ENCODE results near the gene SCN5A.

The SCN5A gene

DNA sequence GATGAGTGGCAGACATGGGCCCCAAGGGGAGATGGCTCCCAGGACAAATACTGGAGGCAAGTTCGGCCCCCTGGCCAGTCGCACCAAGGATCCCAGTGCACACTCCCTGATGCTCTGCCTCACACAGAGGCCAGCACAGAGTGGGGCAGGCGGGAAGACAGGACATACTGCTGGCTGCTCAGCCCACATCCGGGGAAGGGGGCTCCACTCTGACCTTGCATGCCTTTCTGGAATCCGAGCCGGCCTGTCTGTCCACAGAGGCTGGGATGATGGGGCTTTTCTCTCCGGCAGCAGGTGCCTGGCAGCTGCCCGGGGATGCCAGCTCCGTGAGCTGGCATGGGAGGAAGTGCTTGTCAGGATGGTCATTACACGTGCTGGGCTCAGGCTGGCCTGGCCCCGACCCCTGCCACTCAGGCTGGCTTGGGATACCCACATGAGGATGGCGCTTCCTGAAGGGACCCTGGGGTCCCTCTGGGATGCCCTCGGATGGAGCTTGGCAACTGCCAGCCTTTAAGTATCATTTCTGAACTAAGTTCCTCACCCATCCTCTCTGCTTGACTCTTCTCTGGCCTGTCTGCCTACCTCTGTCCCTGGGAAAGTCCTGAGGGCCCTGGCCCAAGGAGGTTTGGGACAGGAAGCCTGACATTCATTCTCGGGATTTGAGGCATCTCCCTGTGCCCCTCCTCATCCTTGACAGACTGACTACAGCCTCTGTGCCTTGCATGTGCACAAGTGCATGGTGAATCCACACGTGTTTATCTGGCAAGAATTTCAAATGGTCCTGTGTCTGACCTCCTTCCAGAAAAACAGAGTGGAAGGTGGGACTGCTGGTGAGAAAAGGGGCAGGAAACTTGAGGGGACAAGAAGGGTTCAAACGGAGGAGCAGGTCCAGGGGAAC lies 106.8 kb downstream of the SCN5A start:
- Mint-ChIP-seq H3K9me3 (no peaks in the 10 kb centered on the region), H3K4me3 (no peak overlapping the region), H3K36me3 (no peaks in the 10 kb centered on the region), H3K4me1 (no peaks in the 10 kb centered on the region), H3K27ac (no peak overlapping the region), H3K27me3 (peaks cover 17% of the 10 kb centered on the region)
- CTCF ChIA-PET = no interaction called here
- DNase-seq = no peak

DNA sequence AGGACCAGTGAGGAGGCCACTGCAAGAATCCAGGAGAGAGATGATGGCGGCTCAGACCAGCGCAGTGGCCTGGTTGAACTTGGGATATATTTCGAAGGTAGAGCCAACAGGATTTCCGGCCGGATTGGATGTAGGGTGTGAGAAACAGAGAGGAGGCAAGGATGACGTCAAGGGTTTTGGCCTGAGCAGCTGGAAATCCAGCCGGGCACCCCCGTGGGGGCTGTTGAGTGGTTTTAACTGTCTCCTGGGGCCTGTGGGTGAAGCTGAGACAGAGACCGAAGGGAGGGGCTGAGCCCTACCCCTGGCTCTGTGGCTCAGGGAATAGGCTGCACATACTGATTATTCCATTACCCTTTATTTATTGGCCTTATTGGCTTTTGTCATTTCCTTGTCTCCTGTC lies 107.7 kb downstream of the SCN5A start:
- no peaks in the 10 kb centered on the region for H3K36me3 Mint-ChIP-seq
- H3K4me1 Mint-ChIP-seq = no peaks in the 10 kb centered on the region
- H3K27ac Mint-ChIP-seq = no peak overlapping the region
- peaks cover 15% of the 10 kb centered on the region for H3K27me3 Mint-ChIP-seq
- no peaks in the 10 kb centered on the region for H3K9me3 Mint-ChIP-seq
- no peak overlapping the region for H3K4me3 Mint-ChIP-seq
- no peak for DNase-seq
- CTCF ChIA-PET = no interaction called here

DNA sequence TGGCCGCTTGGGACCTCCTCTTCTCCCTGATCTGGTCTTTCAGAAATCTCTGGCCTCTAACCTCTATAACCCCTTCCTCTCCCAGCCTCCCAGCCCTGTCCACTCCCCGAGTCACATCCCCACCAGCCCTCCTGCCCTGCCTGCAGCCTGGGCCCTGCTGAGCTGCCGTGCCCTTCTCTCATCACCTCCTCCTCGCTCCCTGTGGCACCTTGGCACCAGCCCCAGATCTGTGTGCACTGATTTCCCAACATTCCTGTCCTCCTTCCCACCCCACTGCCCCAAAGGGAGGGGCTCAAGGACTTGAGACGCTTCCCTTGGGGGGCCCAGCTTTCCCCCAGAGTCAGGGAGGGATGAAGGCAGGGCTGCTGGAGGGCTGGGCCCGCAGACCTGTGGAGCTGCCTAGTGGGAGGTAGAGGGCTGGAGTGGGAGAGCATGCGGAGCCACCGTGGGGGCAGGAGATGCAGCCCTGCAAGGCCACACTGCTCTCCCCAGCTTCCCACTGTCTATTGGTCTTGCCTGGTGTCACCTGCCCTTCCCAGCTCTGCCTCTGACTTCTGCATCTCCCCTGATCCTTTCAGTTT lies 110.6 kb downstream of the SCN5A start:
- Mint-ChIP-seq H3K36me3 (no peaks in the 10 kb centered on the region), H3K27ac (no peak overlapping the region), H3K4me1 (no peaks in the 10 kb centered on the region), H3K9me3 (no peaks in the 10 kb centered on the region), H3K4me3 (no peak overlapping the region), H3K27me3 (no peaks in the 10 kb centered on the region)
- CTCF ChIA-PET = no interaction called here
- DNase-seq = no peak

DNA sequence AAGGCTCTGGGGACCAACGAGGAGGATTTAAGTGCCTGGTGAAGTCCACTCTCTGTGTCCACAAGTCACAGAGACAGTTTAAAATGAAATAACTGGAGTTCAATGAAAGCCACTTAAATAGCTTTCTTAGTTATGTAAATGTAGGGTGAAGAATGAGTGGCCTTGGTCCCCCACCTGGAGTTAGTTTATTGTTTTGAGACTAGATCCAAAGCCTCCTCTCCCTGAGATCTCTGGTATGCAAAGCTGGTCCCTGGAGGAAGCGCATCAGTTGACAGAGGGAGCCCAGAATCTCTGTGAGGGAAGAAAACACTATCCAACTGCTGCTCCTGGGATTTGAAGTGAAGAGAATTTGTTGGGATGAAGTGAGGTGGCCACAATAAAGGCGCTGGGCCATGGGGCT lies 112.8 kb downstream of the SCN5A start:
- CTCF ChIA-PET = interaction anchor here (1.1 kb wide), 1 partner anchor 15 kb away, joined by 3 read pairs; no protein-coding TSS in a partner anchor
- Mint-ChIP-seq H3K4me3 (no peak overlapping the region), H3K9me3 (no peaks in the 10 kb centered on the region), H3K36me3 (no peaks in the 10 kb centered on the region), H3K27ac (no peak overlapping the region), H3K4me1 (no peaks in the 10 kb centered on the region), H3K27me3 (no peaks in the 10 kb centered on the region)
- DNase-seq = no peak

DNA sequence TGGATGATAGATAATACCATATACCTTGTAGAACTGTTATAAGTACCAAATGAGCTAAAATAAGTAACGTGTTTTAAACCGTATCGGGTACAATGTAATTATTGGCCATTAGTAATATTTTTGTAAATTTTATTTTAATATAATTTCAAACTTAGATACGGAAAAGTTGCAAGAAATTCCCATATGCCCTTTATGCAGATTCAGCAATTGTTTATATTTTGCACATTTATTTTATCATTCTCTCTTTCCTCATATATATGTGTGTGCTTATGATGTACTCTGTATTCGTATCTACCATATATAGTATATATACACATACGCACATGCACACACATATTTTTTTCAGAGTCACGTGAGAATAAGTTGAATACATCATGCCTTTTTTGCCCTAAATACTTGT lies 114.9 kb downstream of the SCN5A start:
- Mint-ChIP-seq H3K9me3 (no peaks in the 10 kb centered on the region), H3K4me3 (no peak overlapping the region), H3K27me3 (no peaks in the 10 kb centered on the region), H3K36me3 (no peaks in the 10 kb centered on the region), H3K27ac (no peak overlapping the region), H3K4me1 (no peaks in the 10 kb centered on the region)
- CTCF ChIA-PET = no interaction called here
- no peak for DNase-seq

DNA sequence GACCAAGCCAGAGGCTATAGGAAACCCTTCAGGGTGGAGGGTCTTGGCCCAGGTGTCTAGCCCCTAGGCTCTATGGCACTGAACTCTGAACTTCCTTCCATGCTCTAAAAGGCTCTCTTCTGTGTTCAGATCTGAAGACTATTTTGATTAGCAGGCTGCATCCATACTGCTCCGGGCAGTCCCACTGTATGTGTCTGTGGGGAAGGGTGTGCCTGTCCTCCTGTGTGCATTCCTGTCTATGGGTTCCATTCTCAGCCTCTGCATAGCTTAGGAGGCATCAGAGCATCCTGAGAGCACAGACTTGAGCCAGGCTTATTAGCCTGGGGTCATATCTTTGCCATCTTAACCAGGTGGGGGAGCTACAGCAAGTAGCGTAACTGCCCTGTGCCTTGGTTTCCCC lies 115.3 kb downstream of the SCN5A start:
- Mint-ChIP-seq H3K27ac (no peak overlapping the region), H3K4me1 (no peaks in the 10 kb centered on the region), H3K4me3 (no peak overlapping the region), H3K27me3 (no peaks in the 10 kb centered on the region), H3K36me3 (no peaks in the 10 kb centered on the region), H3K9me3 (no peaks in the 10 kb centered on the region)
- no peak for DNase-seq
- CTCF ChIA-PET = no interaction called here

DNA sequence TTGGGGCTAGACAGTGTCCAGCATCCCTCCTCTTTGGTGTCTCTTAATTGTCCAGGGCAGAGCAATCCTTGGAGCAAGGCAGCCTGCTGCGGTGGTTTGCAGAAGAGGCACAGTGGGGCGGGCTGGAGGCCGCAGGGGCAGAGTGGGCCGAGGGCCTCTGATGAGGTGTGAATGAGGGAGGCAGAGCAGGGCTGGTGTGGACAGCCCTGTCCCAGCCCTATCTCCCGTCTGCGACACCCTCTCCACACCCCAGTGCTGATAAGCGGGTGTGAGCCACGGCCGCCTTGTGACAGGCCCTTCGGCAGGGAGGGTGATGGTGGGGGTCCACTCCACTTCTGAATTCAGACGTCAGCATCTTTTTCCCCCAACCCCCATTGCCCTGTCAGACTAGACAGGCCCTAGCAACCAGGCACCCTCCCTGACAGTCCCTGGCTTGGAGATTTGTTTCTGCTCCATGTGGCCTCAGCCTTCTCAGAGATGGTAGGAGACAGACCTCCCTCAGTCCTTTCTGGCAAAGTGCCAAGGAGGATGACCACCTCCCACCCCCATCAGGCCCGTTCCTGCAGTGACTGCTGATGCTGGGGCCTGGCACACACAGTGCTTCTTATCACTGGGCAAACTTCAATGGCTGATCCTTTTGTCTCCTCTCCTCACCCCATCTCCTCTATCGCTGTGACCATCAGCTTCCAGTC lies 116.1 kb downstream of the SCN5A start:
- no peak for DNase-seq
- Mint-ChIP-seq H3K27me3 (no peaks in the 10 kb centered on the region), H3K36me3 (peaks cover 1% of the 10 kb centered on the region), H3K4me3 (no peak overlapping the region), H3K27ac (peak overlapping the region; percentile 49), H3K4me1 (no peaks in the 10 kb centered on the region), H3K9me3 (no peaks in the 10 kb centered on the region)
- CTCF ChIA-PET = no interaction called here

DNA sequence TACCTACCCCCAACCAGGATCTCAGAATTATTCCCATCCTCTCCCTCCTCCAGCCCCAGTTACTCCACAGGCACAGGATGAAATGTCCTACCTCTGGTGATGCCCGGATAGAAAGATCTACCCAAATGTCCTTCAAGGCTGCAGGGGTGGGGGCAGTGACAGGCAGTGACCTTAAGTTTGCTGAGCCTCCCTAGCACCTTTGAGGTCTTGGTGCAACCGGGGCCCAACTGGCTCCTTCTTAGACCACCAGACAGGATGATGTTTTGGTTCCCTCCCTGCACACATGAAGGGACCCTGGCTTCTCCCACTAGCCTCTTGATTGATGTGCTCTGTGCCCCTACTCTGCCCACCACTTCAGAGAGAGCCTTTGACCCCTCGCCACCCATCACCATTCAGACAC lies 117.0 kb downstream of the SCN5A start:
- peaks cover 4% of the 10 kb centered on the region for H3K36me3 Mint-ChIP-seq
- no peaks in the 10 kb centered on the region for H3K4me1 Mint-ChIP-seq
- no peak overlapping the region for H3K27ac Mint-ChIP-seq
- CTCF ChIA-PET = no interaction called here
- H3K4me3 Mint-ChIP-seq = no peak overlapping the region
- H3K9me3 Mint-ChIP-seq = no peaks in the 10 kb centered on the region
- no peaks in the 10 kb centered on the region for H3K27me3 Mint-ChIP-seq
- no peak for DNase-seq

DNA sequence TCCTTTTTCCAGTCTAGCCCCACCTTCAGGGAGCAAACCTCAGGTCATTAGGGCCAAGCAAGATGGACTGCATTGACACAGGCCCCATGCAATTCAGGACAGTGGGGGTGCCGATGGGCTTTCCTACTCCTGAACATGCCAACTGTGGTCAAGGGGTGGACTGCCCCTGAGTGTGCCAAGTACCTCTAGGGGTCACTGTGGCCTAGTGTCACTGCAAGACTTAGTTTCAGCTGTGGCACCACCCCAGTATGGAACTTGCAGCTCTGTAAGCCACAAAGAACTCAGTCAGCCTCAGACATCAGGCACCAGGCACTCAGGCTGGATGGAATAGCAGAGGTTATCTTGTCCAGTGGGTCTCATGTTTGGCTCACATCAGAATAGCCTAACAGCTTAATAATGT lies 121.0 kb downstream of the SCN5A start:
- CTCF ChIA-PET = no interaction called here
- no peak overlapping the region for H3K4me3 Mint-ChIP-seq
- no peaks in the 10 kb centered on the region for H3K27me3 Mint-ChIP-seq
- no peak overlapping the region for H3K27ac Mint-ChIP-seq
- no peaks in the 10 kb centered on the region for H3K4me1 Mint-ChIP-seq
- H3K9me3 Mint-ChIP-seq = no peaks in the 10 kb centered on the region
- H3K36me3 Mint-ChIP-seq = peaks cover 17% of the 10 kb centered on the region
- no peak for DNase-seq

DNA sequence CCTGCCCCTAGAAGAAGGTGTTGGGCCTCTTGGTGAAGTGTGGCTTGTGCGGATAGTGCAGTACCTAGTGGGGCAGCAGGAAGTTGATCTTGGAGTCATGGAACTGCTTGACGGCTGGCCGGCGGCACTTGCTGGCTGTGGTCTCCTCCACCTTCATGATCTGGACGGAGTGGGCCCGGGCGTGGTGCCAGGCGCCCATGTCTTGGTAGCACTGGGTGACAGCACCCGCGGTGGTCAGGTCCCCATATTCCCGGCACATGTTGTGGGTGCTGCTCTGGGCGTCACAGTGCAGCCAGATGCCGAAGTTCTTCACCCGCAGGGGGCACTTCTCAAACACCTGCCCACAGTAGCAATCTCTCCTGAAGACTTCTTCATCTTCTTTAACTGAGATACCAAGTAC lies 122.7 kb downstream of the SCN5A start:
- CTCF ChIA-PET = no interaction called here
- Mint-ChIP-seq H3K27ac (no peak overlapping the region), H3K4me1 (no peaks in the 10 kb centered on the region), H3K36me3 (peaks cover 18% of the 10 kb centered on the region), H3K9me3 (no peaks in the 10 kb centered on the region), H3K27me3 (no peaks in the 10 kb centered on the region), H3K4me3 (no peak overlapping the region)
- no peak for DNase-seq

DNA sequence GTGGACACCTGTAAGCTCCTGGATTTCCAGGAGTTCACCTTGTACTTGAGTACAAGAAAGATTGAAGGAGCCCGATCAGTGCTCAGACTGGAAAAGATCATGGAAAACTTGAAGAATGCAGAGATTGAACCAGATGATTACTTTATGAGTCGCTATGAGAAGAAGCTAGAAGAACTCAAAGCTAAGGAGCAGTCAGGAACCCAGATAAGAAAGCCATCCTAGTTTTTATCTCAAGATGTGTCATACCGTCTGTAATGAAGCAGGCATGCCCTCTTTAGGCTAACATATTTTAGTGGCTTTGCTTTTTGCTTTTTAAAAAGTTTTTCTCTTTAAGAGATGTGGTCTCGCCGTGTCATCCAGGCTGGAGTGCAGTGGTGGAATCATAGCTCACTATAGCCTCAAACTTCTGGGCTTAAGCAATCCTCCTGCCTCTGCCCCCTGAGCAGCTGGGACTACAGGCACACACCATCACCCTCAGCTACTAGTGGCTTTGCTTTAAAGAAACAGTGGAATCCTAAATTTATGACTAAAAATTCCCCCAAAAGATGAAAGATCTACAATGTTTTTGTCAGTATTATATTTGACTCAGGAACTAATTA lies 125.2 kb downstream of the SCN5A start:
- CTCF ChIA-PET = interaction anchor here (1.3 to 1.9 kb wide), 5 partner anchors 15 to 767 kb away, joined by 3 to 13 read pairs (median 5); no protein-coding TSS in a partner anchor
- Mint-ChIP-seq H3K36me3 (peaks cover 24% of the 10 kb centered on the region), H3K4me1 (peaks cover 24% of the 10 kb centered on the region), H3K4me3 (no peak overlapping the region), H3K27me3 (no peaks in the 10 kb centered on the region), H3K27ac (no peak overlapping the region), H3K9me3 (no peaks in the 10 kb centered on the region)
- DNase-seq = no peak

DNA sequence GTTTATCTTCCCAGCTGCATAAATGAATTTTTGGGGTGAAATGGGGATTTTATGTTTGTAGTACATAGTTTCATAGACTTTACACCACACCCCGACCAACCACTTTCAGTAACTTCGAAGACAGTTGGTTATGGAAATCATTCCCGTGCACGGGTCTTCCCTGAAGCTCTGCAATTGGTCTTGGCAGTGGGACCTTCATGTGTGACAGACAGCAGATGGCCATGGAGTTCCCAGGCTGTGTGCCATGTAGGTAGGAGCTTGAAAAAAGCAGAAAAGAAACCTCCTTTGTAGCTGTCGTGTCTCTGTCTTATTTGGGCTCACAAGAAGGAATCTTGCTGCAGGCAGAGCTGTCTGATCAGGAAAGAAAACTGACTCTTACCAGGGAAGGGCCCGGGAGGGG lies 127.5 kb downstream of the SCN5A start:
- Mint-ChIP-seq H3K27ac (no peak overlapping the region), H3K36me3 (peaks cover 31% of the 10 kb centered on the region), H3K9me3 (no peaks in the 10 kb centered on the region), H3K4me1 (peaks cover 39% of the 10 kb centered on the region), H3K4me3 (no peak overlapping the region), H3K27me3 (no peaks in the 10 kb centered on the region)
- CTCF ChIA-PET = interaction anchor here (0.6 to 5.0 kb wide), 31 partner anchors 8 to 766 kb away, joined by 3 to 68 read pairs (median 5); partner anchors contain the start of genes EXOG and XYLB
- DNase-seq = no peak

DNA sequence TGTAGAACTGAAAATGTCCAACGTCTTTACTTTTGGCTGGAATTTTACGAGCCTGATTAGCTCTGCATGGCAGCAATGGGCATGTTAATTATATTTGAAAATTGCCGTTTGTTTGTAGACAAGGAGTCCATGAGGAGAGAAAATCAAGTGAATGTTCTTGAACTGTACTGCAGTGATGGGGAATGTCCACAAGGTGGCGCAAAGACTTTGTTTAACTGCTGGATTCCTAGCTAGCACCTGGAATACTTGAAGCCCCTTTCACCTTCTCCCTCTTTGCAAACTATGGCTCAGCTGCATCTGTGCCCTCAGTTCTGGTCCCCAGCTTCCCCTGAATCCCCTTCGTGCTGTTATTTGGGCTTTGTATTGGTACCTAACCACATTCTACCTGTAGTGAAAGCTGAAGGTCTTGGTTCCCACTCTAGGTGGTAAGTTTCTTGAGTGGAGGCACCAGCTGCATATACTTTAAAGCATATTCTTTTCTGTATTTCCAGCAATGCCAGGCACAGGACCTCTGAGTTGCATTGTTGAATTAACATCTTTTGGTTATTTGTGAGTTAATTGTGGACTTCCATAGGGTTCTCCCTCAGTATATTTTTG lies 128.0 kb downstream of the SCN5A start:
- Mint-ChIP-seq H3K4me3 (no peak overlapping the region), H3K9me3 (no peaks in the 10 kb centered on the region), H3K27me3 (no peaks in the 10 kb centered on the region), H3K36me3 (peaks cover 36% of the 10 kb centered on the region), H3K4me1 (peaks cover 39% of the 10 kb centered on the region), H3K27ac (no peak overlapping the region)
- peak; percentile 78 for DNase-seq
- CTCF ChIA-PET = interaction anchor here (0.6 to 5.0 kb wide), 35 partner anchors 9 to 767 kb away, joined by 3 to 68 read pairs (median 5); partner anchors contain the start of genes EXOG and XYLB

DNA sequence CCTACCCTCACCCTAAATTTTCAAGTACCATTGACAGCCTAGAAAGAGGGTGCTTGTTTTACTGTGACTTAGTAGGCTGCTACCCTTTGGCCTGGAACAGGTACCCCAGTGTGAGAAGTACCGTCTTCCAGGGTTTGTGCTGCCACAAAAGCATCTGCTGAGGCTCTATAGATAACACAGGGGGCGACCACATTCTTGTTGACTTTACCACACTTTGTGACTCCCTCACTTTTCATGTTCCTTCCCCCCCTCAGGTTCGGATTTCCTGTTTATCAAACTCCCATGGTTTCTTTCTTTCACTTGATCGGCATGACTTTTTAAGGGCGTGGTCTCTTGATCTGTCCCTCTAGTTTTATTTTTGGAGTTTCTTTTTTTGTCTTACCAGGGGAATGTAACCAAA lies 129.8 kb downstream of the SCN5A start:
- peak overlapping the region; percentile 60 for H3K4me3 Mint-ChIP-seq
- H3K27me3 Mint-ChIP-seq = no peaks in the 10 kb centered on the region
- peak; percentile 59 for DNase-seq
- CTCF ChIA-PET = interaction anchor here (1.0 to 5.0 kb wide), 10 partner anchors 12 to 480 kb away, joined by 3 to 68 read pairs (median 10); partner anchors contain the start of genes EXOG and XYLB
- peaks cover 30% of the 10 kb centered on the region for H3K36me3 Mint-ChIP-seq
- H3K4me1 Mint-ChIP-seq = peaks cover 39% of the 10 kb centered on the region
- no peaks in the 10 kb centered on the region for H3K9me3 Mint-ChIP-seq
- peak overlapping the region; percentile 93 for H3K27ac Mint-ChIP-seq

Data from activated naive CD4-positive, alpha-beta T cell treated with anti-CD3 and anti-CD28 coated beads, Interleukin-2, amount 10 ng/mL, durations not matched to agents 7 days and 5 days (primary cell).